ENCODE measurements around the gene RHOF. TPM values are rescaled to one million over a fixed set of nuclear protein-coding genes. Genes with fewer than 3 reads are reported as not detected.

The RHOF gene
- total RNA-seq, 2 donors from 2014 or later, result 9.9 to 10.2 TPM

GRCh38 chr12:121729021-121729420 is 64.5 kb downstream of the RHOF start:
- TF ChIP-seq CTCF (IDR thresholded peaks at IDR 0.05) (no peak), POLR2A (IDR thresholded peaks at IDR 0.05) (no peak)
- ATAC-seq, result no peak
- WGBS, 2 donors, result 79 to 96% methylated on average over 5 to 6 of the region's 6 CpGs
- Histone ChIP-seq H3K27me3 (no peaks in the 10 kb centered on the region), H3K9me3 (no peaks in the 10 kb centered on the region), H3K4me1 (no peaks in the 10 kb centered on the region), H3K4me3 (no peak overlapping the region), H3K36me3 (replicated peaks in 1 of 2; ENCODE audit: insufficient read depth in 1 of 2, low read depth in 2 of 2) (no peaks in the 10 kb centered on the region), H3K27ac (no peak overlapping the region)
- intact Hi-C loops (cut with DNase I), result no loop called here
- no peak for DNase-seq

Other genes with a start within 250 kb of the RHOF start
- 10 to 100 TPM; 17.8 to 26.5 TPM for gene KDM2B, start 212.7 kb downstream of the RHOF start, total RNA-seq
- 1 to 10 TPM in 1 of 2 donors, under 1 TPM in 1; 0.66 to 3.9 TPM for gene ORAI1, start 167.2 kb downstream of the RHOF start, total RNA-seq
- gene MORN3, start 124.0 kb downstream of the RHOF start, total RNA-seq, result not detected
- 10 to 100 TPM; 13.2 to 14.2 TPM for gene TMEM120B, start 80.9 kb downstream of the RHOF start, total RNA-seq
- 10 to 100 TPM in 1 of 2 donors, 1 to 10 TPM in 1; 9.1 to 15.8 TPM for gene SETD1B, start 10.3 kb upstream of the RHOF start, total RNA-seq
- 1 to 10 TPM; 3.0 to 5.7 TPM for gene HPD, start 65.2 kb upstream of the RHOF start, total RNA-seq
- gene PSMD9, start 95.1 kb upstream of the RHOF start, total RNA-seq, result 10 to 100 TPM; 23.1 to 42.3 TPM
- gene CFAP251, start 124.9 kb upstream of the RHOF start, total RNA-seq, result 1 to 10 TPM; 3.6 to 7.0 TPM
- 10 to 100 TPM; 19.1 to 25.2 TPM for gene BCL7A, start 228.2 kb upstream of the RHOF start, total RNA-seq

Measured in body of pancreas (tissue), 4 donors.